Panc1 (cell line): Measurements from ENCODE around the gene RAI14.

Source experiments
- CTCF ChIP-seq: fragments of 450-650 bp; IDR thresholded peaks from 2 replicates; pipeline ENCODE4 v1.5.1; 2017; ENCODE audit warnings: mild to moderate bottlenecking
- POLR2AphosphoS5 ChIP-seq: IDR thresholded peaks from 2 replicates; pipeline ENCODE4 v1.6.1; 2012; ENCODE audit warnings: mild to moderate bottlenecking, low read depth, low read length, moderate library complexity
- REST ChIP-seq, 2 experiments: IDR thresholded peaks; 2 replicates each; pipeline ENCODE4 v1.6.1; 2011 to 2012; ENCODE audit warnings: low read depth in 2 of 2, control low read depth in 1 of 2, low read length in 1 of 2, mild to moderate bottlenecking in 1 of 2, moderate library complexity in 1 of 2; ENCODE audit not compliant: insufficient read depth in 1 of 2

- TF ChIP-seq CTCF, result no peak
- no peak for TF ChIP-seq REST (IDR thresholded peaks at IDR 0.05; ENCODE audit: insufficient read depth in 1 of 2, low read depth in 2 of 2, low read length in 1 of 2)
- no peak for TF ChIP-seq POLR2AphosphoS5
Measured at GRCh38 chr5:34627794-34628193, 28.3 kb upstream of the RAI14 start.
